ENCODE data around the gene GHSR. TPM values are rescaled to one million over a fixed set of nuclear protein-coding genes. Genes with fewer than 3 reads are reported as not detected.

GHSR gene
- total RNA-seq, 1 donor from 2014 or later, result not detected

GRCh38 chr3:172398484-172398883 is 49.8 kb downstream of the GHSR start:
- no peak for DNase-seq (ENCODE audit: extremely low spot score, unreplicated experiment)
- H3K9me3 Mint-ChIP-seq (ENCODE audit: unreplicated experiment), result no peaks in the 10 kb centered on the region
- TF ChIP-seq CTCF (IDR thresholded peaks at IDR 0.05), result no peak
- H3K27ac Mint-ChIP-seq (ENCODE audit: unreplicated experiment), result no peak overlapping the region
- no peaks in the 10 kb centered on the region for H3K27me3 Mint-ChIP-seq (ENCODE audit: unreplicated experiment)
- peaks cover 1% of the 10 kb centered on the region for H3K4me1 Mint-ChIP-seq (ENCODE audit: unreplicated experiment)
- peaks cover 49% of the 10 kb centered on the region for H3K36me3 Mint-ChIP-seq (ENCODE audit: unreplicated experiment)
- no peak overlapping the region for H3K4me3 Mint-ChIP-seq (ENCODE audit: unreplicated experiment)

GRCh38 chr3:172397716-172398405 is 50.4 kb downstream of the GHSR start:
- no peaks in the 10 kb centered on the region for H3K27me3 Mint-ChIP-seq (ENCODE audit: unreplicated experiment)
- H3K27ac Mint-ChIP-seq (ENCODE audit: unreplicated experiment), result no peak overlapping the region
- peaks cover 1% of the 10 kb centered on the region for H3K4me1 Mint-ChIP-seq (ENCODE audit: unreplicated experiment)
- no peak overlapping the region for H3K4me3 Mint-ChIP-seq (ENCODE audit: unreplicated experiment)
- H3K36me3 Mint-ChIP-seq (ENCODE audit: unreplicated experiment), result peaks cover 52% of the 10 kb centered on the region
- no peaks in the 10 kb centered on the region for H3K9me3 Mint-ChIP-seq (ENCODE audit: unreplicated experiment)
- no peak for DNase-seq (ENCODE audit: extremely low spot score, unreplicated experiment)
- TF ChIP-seq CTCF (IDR thresholded peaks at IDR 0.05), result no peak

GRCh38 chr3:172396400-172396799 is 51.9 kb downstream of the GHSR start:
- TF ChIP-seq CTCF (IDR thresholded peaks at IDR 0.05), result no peak
- no peak overlapping the region for H3K4me3 Mint-ChIP-seq (ENCODE audit: unreplicated experiment)

GRCh38 chr3:172394692-172395091 is 53.6 kb downstream of the GHSR start:
- H3K27me3 Mint-ChIP-seq (ENCODE audit: unreplicated experiment), result no peaks in the 10 kb centered on the region
- DNase-seq (ENCODE audit: extremely low spot score, unreplicated experiment), result no peak
- no peak overlapping the region for H3K27ac Mint-ChIP-seq (ENCODE audit: unreplicated experiment)
- peaks cover 33% of the 10 kb centered on the region for H3K36me3 Mint-ChIP-seq (ENCODE audit: unreplicated experiment)
- TF ChIP-seq CTCF (IDR thresholded peaks at IDR 0.05), result no peak
- H3K4me1 Mint-ChIP-seq (ENCODE audit: unreplicated experiment), result peaks cover 11% of the 10 kb centered on the region
- no peaks in the 10 kb centered on the region for H3K9me3 Mint-ChIP-seq (ENCODE audit: unreplicated experiment)
- H3K4me3 Mint-ChIP-seq (ENCODE audit: unreplicated experiment), result no peak overlapping the region

More at GRCh38 chr3:172396400-172396799, 51.9 kb downstream of the GHSR start:
- Mint-ChIP-seq H3K9me3 (ENCODE audit: unreplicated experiment) (no peaks in the 10 kb centered on the region), H3K4me1 (ENCODE audit: unreplicated experiment) (peaks cover 8% of the 10 kb centered on the region), H3K27me3 (ENCODE audit: unreplicated experiment) (no peaks in the 10 kb centered on the region), H3K36me3 (ENCODE audit: unreplicated experiment) (peaks cover 40% of the 10 kb centered on the region), H3K27ac (ENCODE audit: unreplicated experiment) (no peak overlapping the region)
- DNase-seq (ENCODE audit: extremely low spot score, unreplicated experiment), result no peak

Other genes with a start within 250 kb of the GHSR start
- gene TNFSF10, start 75.0 kb upstream of the GHSR start, total RNA-seq, result not detected in 2 replicates